Putamen (tissue), 1 donor: ENCODE results near the gene UBL4B.

Experiments used
- DNase-seq: peaks from one replicate; pipeline ENCODE4 v3.0.0-alpha.2; 2016; ENCODE audit warnings: low spot score

Gene UBL4B

GRCh38 chr1:110155878-110156522 is 43.8 kb downstream of the UBL4B start:
- no peak for DNase-seq

GRCh38 chr1:110158261-110158660 is 46.0 kb downstream of the UBL4B start:
- no peak for DNase-seq

DNA sequence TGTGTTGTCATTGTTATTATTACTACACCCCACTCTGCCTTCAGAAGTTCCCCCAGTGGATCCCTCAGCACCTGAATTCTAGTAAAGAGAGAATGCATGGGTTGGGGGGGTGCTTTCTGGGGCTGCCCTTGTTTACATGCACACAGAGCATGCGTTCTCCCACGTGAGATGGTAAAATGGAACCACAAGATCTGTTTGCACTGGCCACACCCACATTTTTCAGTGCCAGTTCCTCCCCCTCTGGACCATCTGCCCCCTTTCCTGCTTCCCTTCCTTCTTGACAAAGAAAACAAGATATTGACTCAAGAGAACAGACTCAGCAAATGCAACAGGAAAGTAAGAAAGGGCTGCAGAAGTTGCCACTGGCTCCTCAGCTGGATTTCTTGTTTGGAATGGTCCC is 46.9 kb downstream of the UBL4B start:
- DNase-seq, result no peak

DNA sequence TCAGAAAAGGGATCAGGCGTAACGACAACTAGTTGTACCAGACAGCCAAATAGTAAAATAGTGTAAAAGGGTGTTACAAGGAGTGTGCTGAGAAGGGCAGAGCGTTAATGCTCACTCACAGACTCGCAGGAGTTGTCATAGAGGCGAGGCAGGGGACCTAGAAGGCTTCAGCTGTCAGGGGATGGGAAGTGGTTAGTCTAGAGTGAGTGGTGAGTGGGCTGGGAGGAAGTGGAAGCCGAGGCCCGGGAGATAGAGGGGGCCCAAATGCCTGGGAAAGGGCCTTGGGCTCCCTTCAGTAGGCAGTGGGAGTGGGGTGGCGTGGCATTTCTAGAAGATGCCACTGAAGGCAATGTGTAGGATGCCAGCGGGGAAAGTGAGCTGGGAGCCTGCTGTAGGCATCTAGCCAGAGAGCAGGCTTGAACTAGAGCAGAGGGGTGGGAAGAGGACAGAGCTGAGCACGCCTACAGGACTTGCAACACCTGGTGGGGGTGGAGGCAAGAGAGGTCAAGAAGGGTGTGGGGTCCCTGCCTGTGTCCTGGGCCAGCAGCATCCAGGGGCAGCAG is 48.4 kb downstream of the UBL4B start:
- DNase-seq, result peak; percentile 24

- no peak for DNase-seq
These were observed 48.9 kb downstream of the UBL4B start for GRCh38 chr1:110161165-110161564.

- peak; percentile 73 for DNase-seq
These were observed 49.6 kb downstream of the UBL4B start for GRCh38 chr1:110161849-110162248.
